Skeletal muscle satellite cell (primary cell): ENCODE data around the gene FSTL4.
"Not testable (repeated sequence)": the region's sequence is repeated elsewhere in the genome, so short reads cannot be mapped to it uniquely, and the experiment has no call there.

ENCODE experiments used
- H3K27me3 ChIP-seq: 2 replicates; pipeline ENCODE4 v1.7.0; 2013; ENCODE audit warnings: low read length; ENCODE audit not compliant: control insufficient read depth, insufficient read depth
- H3K36me3 ChIP-seq: 2 replicates; pipeline ENCODE4 v1.7.0; 2013; ENCODE audit warnings: mild to moderate bottlenecking, control low read depth, low read length; ENCODE audit not compliant: insufficient read depth
- H3K4me1 ChIP-seq: 2 replicates; pipeline ENCODE4 v1.7.0; 2013; ENCODE audit warnings: low read length; ENCODE audit not compliant: control insufficient read depth, insufficient read depth
- H3K4me2 ChIP-seq: 2 replicates; pipeline ENCODE4 v1.7.0; 2013; ENCODE audit warnings: mild to moderate bottlenecking, low read length
- H3K4me3 ChIP-seq: 2 replicates; pipeline ENCODE4 v1.7.0; 2013; ENCODE audit warnings: low read length
- H3K9ac ChIP-seq: 2 replicates; pipeline ENCODE4 v1.7.0; 2013; ENCODE audit warnings: mild to moderate bottlenecking, low read depth, low read length, moderate library complexity
- H3K9me3 ChIP-seq: replicated peaks from 2 replicates; pipeline ENCODE4 v1.7.0; 2013; ENCODE audit warnings: mild to moderate bottlenecking, control low read depth, low read length

Gene FSTL4

GRCh38 chr5:133225671-133226152 is 386.6 kb downstream of the FSTL4 start:
- no peaks in the 10 kb centered on the region for H3K4me1 ChIP-seq

GRCh38 chr5:133222979-133223378 is 389.4 kb downstream of the FSTL4 start:
- H3K27me3 ChIP-seq: peaks cover 19% of the 10 kb centered on the region

More at GRCh38 chr5:133225671-133226152, 386.6 kb downstream of the FSTL4 start:
- H3K9me3 ChIP-seq: no peaks in the 10 kb centered on the region
- no peaks in the 10 kb centered on the region for H3K36me3 ChIP-seq
- H3K4me3 ChIP-seq: no peak overlapping the region
- no peak overlapping the region for H3K9ac ChIP-seq
- H3K4me2 ChIP-seq: no peak overlapping the region
- H3K27me3 ChIP-seq: peaks cover 19% of the 10 kb centered on the region

GRCh38 chr5:133222521-133222920 is 389.8 kb downstream of the FSTL4 start:
- H3K4me1 ChIP-seq: no peaks in the 10 kb centered on the region
- peaks cover 16% of the 10 kb centered on the region for H3K27me3 ChIP-seq
- H3K4me2 ChIP-seq: no peak overlapping the region
- H3K36me3 ChIP-seq: no peaks in the 10 kb centered on the region
- H3K9me3 ChIP-seq: no peaks in the 10 kb centered on the region
- H3K9ac ChIP-seq: no peak overlapping the region
- H3K4me3 ChIP-seq: no peak overlapping the region

More at GRCh38 chr5:133222979-133223378, 389.4 kb downstream of the FSTL4 start:
- no peaks in the 10 kb centered on the region for H3K4me1 ChIP-seq
- no peak overlapping the region for H3K9ac ChIP-seq
- H3K4me3 ChIP-seq: no peak overlapping the region
- H3K4me2 ChIP-seq: no peak overlapping the region
- H3K36me3 ChIP-seq: no peaks in the 10 kb centered on the region
- no peaks in the 10 kb centered on the region for H3K9me3 ChIP-seq

- Histone ChIP-seq H3K4me3 (no peak overlapping the region), H3K4me2 (no peak overlapping the region), H3K9ac (no peak overlapping the region), H3K27me3 (peaks cover 15% of the 10 kb centered on the region), H3K36me3 (no peaks in the 10 kb centered on the region), H3K9me3 (no peaks in the 10 kb centered on the region), H3K4me1 (no peaks in the 10 kb centered on the region)
These were observed 390.3 kb downstream of the FSTL4 start for GRCh38 chr5:133222040-133222439.

GRCh38 chr5:133220851-133221674 is 391.3 kb downstream of the FSTL4 start:
- no peak overlapping the region for H3K9ac ChIP-seq
- no peak overlapping the region for H3K4me3 ChIP-seq
- no peak overlapping the region for H3K4me2 ChIP-seq
- peaks cover 13% of the 10 kb centered on the region for H3K27me3 ChIP-seq
- no peaks in the 10 kb centered on the region for H3K9me3 ChIP-seq
- H3K4me1 ChIP-seq: no peaks in the 10 kb centered on the region
- H3K36me3 ChIP-seq: no peaks in the 10 kb centered on the region

GRCh38 chr5:133219296-133219695 is 393.0 kb downstream of the FSTL4 start:
- no peak overlapping the region for H3K9ac ChIP-seq

GRCh38 chr5:133216138-133216537 is 396.2 kb downstream of the FSTL4 start:
- H3K27me3 ChIP-seq: peaks cover 31% of the 10 kb centered on the region
- not testable (repeated sequence) for H3K9ac ChIP-seq, H3K4me1 ChIP-seq, H3K4me2 ChIP-seq, H3K9me3 ChIP-seq, H3K36me3 ChIP-seq, H3K4me3 ChIP-seq

More at GRCh38 chr5:133219296-133219695, 393.0 kb downstream of the FSTL4 start:
- H3K4me1 ChIP-seq: no peaks in the 10 kb centered on the region
- no peaks in the 10 kb centered on the region for H3K9me3 ChIP-seq
- no peak overlapping the region for H3K4me2 ChIP-seq
- no peak overlapping the region for H3K4me3 ChIP-seq
- peaks cover 22% of the 10 kb centered on the region for H3K27me3 ChIP-seq
- H3K36me3 ChIP-seq: no peaks in the 10 kb centered on the region

GRCh38 chr5:133214153-133214820 is 398.1 kb downstream of the FSTL4 start:
- Histone ChIP-seq H3K9ac (no peak overlapping the region), H3K4me1 (no peaks in the 10 kb centered on the region), H3K27me3 (peaks cover 38% of the 10 kb centered on the region), H3K9me3 (no peaks in the 10 kb centered on the region), H3K36me3 (no peaks in the 10 kb centered on the region), H3K4me2 (no peak overlapping the region), H3K4me3 (no peak overlapping the region)

GRCh38 chr5:133205649-133206048 is 406.7 kb downstream of the FSTL4 start:
- Histone ChIP-seq H3K4me3 (no peak overlapping the region), H3K36me3 (no peaks in the 10 kb centered on the region), H3K4me1 (no peaks in the 10 kb centered on the region), H3K9ac (no peak overlapping the region), H3K4me2 (no peak overlapping the region), H3K27me3 (peaks cover 27% of the 10 kb centered on the region), H3K9me3 (no peaks in the 10 kb centered on the region)

- Histone ChIP-seq H3K9me3 (no peaks in the 10 kb centered on the region), H3K4me3 (no peak overlapping the region), H3K4me1 (no peaks in the 10 kb centered on the region), H3K4me2 (no peak overlapping the region), H3K36me3 (no peaks in the 10 kb centered on the region), H3K27me3 (peaks cover 31% of the 10 kb centered on the region), H3K9ac (no peak overlapping the region)
These were observed 407.1 kb downstream of the FSTL4 start for GRCh38 chr5:133205204-133205603.

GRCh38 chr5:133203317-133204305 is 408.7 kb downstream of the FSTL4 start:
- Histone ChIP-seq H3K9ac (no peak overlapping the region), H3K27me3 (peaks cover 38% of the 10 kb centered on the region), H3K9me3 (no peaks in the 10 kb centered on the region), H3K4me1 (no peaks in the 10 kb centered on the region), H3K4me2 (no peak overlapping the region), H3K36me3 (no peaks in the 10 kb centered on the region), H3K4me3 (no peak overlapping the region)
